ENCODE results near the gene HPSE2.

- no peak for TF ChIP-seq EP300 (IDR thresholded peaks at IDR 0.05)
- TF ChIP-seq, protein P1, sequence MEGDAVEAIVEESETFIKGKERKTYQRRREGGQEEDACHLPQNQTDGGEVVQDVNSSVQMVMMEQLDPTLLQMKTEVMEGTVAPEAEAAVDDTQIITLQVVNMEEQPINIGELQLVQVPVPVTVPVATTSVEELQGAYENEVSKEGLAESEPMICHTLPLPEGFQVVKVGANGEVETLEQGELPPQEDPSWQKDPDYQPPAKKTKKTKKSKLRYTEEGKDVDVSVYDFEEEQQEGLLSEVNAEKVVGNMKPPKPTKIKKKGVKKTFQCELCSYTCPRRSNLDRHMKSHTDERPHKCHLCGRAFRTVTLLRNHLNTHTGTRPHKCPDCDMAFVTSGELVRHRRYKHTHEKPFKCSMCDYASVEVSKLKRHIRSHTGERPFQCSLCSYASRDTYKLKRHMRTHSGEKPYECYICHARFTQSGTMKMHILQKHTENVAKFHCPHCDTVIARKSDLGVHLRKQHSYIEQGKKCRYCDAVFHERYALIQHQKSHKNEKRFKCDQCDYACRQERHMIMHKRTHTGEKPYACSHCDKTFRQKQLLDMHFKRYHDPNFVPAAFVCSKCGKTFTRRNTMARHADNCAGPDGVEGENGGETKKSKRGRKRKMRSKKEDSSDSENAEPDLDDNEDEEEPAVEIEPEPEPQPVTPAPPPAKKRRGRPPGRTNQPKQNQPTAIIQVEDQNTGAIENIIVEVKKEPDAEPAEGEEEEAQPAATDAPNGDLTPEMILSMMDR (IDR thresholded peaks at IDR 0.05): no peak
Measured at GRCh38 chr10:98539578-98539977, 696.1 kb downstream of the HPSE2 start.

Measured in sigmoid colon (tissue), 4 donors.